ENCODE measurements around the gene SND1. TPM values are rescaled to one million over a fixed set of nuclear protein-coding genes. Genes with fewer than 3 reads are reported as not detected.

Gene SND1
- polyA plus RNA-seq, 3 donors = 46.5 to 97.3 (median 79.8) TPM

DNA sequence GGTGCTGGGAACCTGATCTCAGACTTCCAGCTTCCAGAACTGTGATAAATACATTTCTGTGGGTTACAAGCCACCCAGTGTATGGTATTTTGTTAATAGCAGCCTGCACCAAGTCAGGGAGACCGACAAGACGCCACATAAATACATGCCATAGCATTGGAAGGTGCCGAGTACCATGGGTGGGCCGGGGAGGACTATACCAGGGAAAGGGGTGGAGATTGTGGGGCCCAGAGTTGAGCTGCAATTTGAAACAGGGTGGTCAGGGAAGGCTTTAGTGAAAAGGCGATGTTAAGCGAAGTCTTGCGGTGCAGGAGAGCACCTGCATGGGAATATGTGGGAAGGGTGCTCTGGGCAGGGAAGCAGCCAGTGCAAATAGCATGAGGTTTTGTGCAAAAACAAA, 468.1 kb downstream of the SND1 start:
- Mint-ChIP-seq H3K27ac (no peak overlapping the region), H3K4me3 (no peak overlapping the region), H3K27me3 (ENCODE audit: low read depth in 3 of 3) (peaks cover 0 to 4% (median 1%) of the 10 kb centered on the region in 3 donors), H3K36me3 (no peaks in the 10 kb centered on the region), H3K4me1 (peaks cover 47% of the 10 kb centered on the region), H3K9me3 (no peaks in the 10 kb centered on the region)
- Histone ChIP-seq H3K9me3 (replicated peaks in 1 of 2; ENCODE audit: control insufficient read depth in 1 of 2, insufficient read depth in 1 of 2, low read length in 2 of 2) (no peaks in the 10 kb centered on the region), H3K4me2 (replicated peaks; ENCODE audit: extremely low read depth, low read length, poor library complexity, severe bottlenecking) (no peak overlapping the region), H3K27ac (ENCODE audit: low read depth in 1 of 2, low read length in 2 of 2) (no peak overlapping the region), H3K79me2 (ENCODE audit: insufficient read depth, low read length) (no peaks in the 10 kb centered on the region), H2AFZ (ENCODE audit: insufficient read depth, low read depth, low read length, poor library complexity, severe bottlenecking) (no peak overlapping the region), H3K36me3 (replicated peaks in 1 of 2; ENCODE audit: control insufficient read depth in 1 of 2, insufficient read depth in 2 of 2, low read length in 2 of 2) (no peaks in the 10 kb centered on the region), H3K4me3 (replicated peaks in 1 of 3; ENCODE audit: low read depth in 2 of 3, low read length in 3 of 3) (no peak overlapping the region), H4K20me1 (ENCODE audit: insufficient read depth, low read length) (no peaks in the 10 kb centered on the region), H3K9ac (ENCODE audit: insufficient read depth, low read length, poor library complexity, severe bottlenecking) (no peak overlapping the region), H3K27me3 (ENCODE audit: control insufficient read depth in 2 of 2, insufficient read depth in 2 of 2, low read length in 2 of 2) (no peaks in the 10 kb centered on the region), H3K4me1 (ENCODE audit: control insufficient read depth in 1 of 2, insufficient read depth in 2 of 2, low read length in 2 of 2) (peaks cover 45 to 46% of the 10 kb centered on the region in 2 donors)
- DNase-seq = no peak
- TF ChIP-seq, protein P1, sequence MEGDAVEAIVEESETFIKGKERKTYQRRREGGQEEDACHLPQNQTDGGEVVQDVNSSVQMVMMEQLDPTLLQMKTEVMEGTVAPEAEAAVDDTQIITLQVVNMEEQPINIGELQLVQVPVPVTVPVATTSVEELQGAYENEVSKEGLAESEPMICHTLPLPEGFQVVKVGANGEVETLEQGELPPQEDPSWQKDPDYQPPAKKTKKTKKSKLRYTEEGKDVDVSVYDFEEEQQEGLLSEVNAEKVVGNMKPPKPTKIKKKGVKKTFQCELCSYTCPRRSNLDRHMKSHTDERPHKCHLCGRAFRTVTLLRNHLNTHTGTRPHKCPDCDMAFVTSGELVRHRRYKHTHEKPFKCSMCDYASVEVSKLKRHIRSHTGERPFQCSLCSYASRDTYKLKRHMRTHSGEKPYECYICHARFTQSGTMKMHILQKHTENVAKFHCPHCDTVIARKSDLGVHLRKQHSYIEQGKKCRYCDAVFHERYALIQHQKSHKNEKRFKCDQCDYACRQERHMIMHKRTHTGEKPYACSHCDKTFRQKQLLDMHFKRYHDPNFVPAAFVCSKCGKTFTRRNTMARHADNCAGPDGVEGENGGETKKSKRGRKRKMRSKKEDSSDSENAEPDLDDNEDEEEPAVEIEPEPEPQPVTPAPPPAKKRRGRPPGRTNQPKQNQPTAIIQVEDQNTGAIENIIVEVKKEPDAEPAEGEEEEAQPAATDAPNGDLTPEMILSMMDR (IDR thresholded peaks at IDR 0.05) = no peak
- intact Hi-C loops (cut with micrococcal nuclease) = no loop called here
- WGBS (ENCODE audit: insufficient coverage) = 97% methylated on average over 4 of the region's 7 CpGs

GRCh38 chr7:128120976-128121490, 469.0 kb downstream of the SND1 start:
- Histone ChIP-seq H4K20me1 (ENCODE audit: insufficient read depth, low read length) (no peaks in the 10 kb centered on the region), H3K79me2 (ENCODE audit: insufficient read depth, low read length) (no peaks in the 10 kb centered on the region), H3K4me3 (replicated peaks in 1 of 3; ENCODE audit: low read depth in 2 of 3, low read length in 3 of 3) (peak overlapping the region in 2 of 3 experiments; percentile 39 to 76), H3K27ac (ENCODE audit: low read depth in 1 of 2, low read length in 2 of 2) (peak overlapping the region in 1 of 2 donors; percentile 88), H3K4me2 (replicated peaks; ENCODE audit: extremely low read depth, low read length, poor library complexity, severe bottlenecking) (peak overlapping the region; percentile 81), H3K9me3 (replicated peaks in 1 of 2; ENCODE audit: control insufficient read depth in 1 of 2, insufficient read depth in 1 of 2, low read length in 2 of 2) (no peaks in the 10 kb centered on the region), H2AFZ (ENCODE audit: insufficient read depth, low read depth, low read length, poor library complexity, severe bottlenecking) (peak overlapping the region; percentile 95), H3K36me3 (replicated peaks in 1 of 2; ENCODE audit: control insufficient read depth in 1 of 2, insufficient read depth in 2 of 2, low read length in 2 of 2) (no peaks in the 10 kb centered on the region), H3K27me3 (ENCODE audit: control insufficient read depth in 2 of 2, insufficient read depth in 2 of 2, low read length in 2 of 2) (no peaks in the 10 kb centered on the region), H3K9ac (ENCODE audit: insufficient read depth, low read length, poor library complexity, severe bottlenecking) (no peak overlapping the region), H3K4me1 (ENCODE audit: control insufficient read depth in 1 of 2, insufficient read depth in 2 of 2, low read length in 2 of 2) (peaks cover 40 to 42% of the 10 kb centered on the region in 2 donors)
- Mint-ChIP-seq H3K4me3 (peak overlapping the region in 1 of 2 donors; percentile 85), H3K27ac (peak overlapping the region in 1 of 7 donors; percentile 92), H3K36me3 (no peaks in the 10 kb centered on the region), H3K9me3 (no peaks in the 10 kb centered on the region), H3K27me3 (ENCODE audit: low read depth in 3 of 3) (peaks cover 0 to 4% (median 0%) of the 10 kb centered on the region in 3 donors), H3K4me1 (peaks cover 41% of the 10 kb centered on the region)
- intact Hi-C loops (cut with micrococcal nuclease) = no loop called here
- 100% methylated on average over 2 of the region's 7 CpGs for WGBS (ENCODE audit: insufficient coverage)
- TF ChIP-seq, protein P1 (IDR thresholded peaks at IDR 0.05) = no peak
- DNase-seq = no peak

All from CD14-positive monocyte (primary cell).